ENCODE results near the gene WASHC1. TPM values are rescaled to one million over a fixed set of nuclear protein-coding genes. Genes with fewer than 3 reads are reported as not detected.
"Not testable (repeated sequence)": the region's sequence is repeated elsewhere in the genome, so short reads cannot be mapped to it uniquely, and the experiment has no call there.

The WASHC1 gene
- total and polyA plus RNA-seq, 2 of the 8 experiments (the other 6 are each of a cell fraction or from before 2014, with no cell fraction given) = 6.4 to 10.0 TPM

- H2BK20ac ChIP-seq (ENCODE audit: low read length); FAIRE-seq; H3K9ac ChIP-seq (replicated peaks in 1 of 4; ENCODE audit: extremely low read depth in 1 of 4, low read depth in 3 of 4, low read length in 3 of 4); POLR2A ChIA-PET (ENCODE audit: partially characterized antibody); H3K36me3 ChIP-seq (ENCODE audit: control insufficient read depth in 2 of 4, insufficient read depth in 4 of 4, low read length in 3 of 4); H4K5ac ChIP-seq (ENCODE audit: insufficient read length, low read depth, low read length); H2BK5ac ChIP-seq (ENCODE audit: low read depth, low read length); H2AK5ac ChIP-seq (ENCODE audit: low read depth, low read length); H3K79me2 ChIP-seq (ENCODE audit: control insufficient read depth in 1 of 2, insufficient read depth in 2 of 2, low read length in 2 of 2); H3K56ac ChIP-seq (replicated peaks; ENCODE audit: insufficient read length, low read depth, low read length); H3K9me3 ChIP-seq (ENCODE audit: insufficient read depth in 2 of 2, low read depth in 1 of 2, low read length in 1 of 2); H2AFZ ChIP-seq (ENCODE audit: low read length); H3K14ac ChIP-seq (ENCODE audit: insufficient read length); H3K23me2 ChIP-seq (ENCODE audit: low read depth, low read length); H4K20me1 ChIP-seq (replicated peaks in 1 of 2; ENCODE audit: control insufficient read depth in 1 of 2, insufficient read depth in 2 of 2, low read length in 2 of 2); CTCF ChIA-PET (ENCODE audit: partially characterized antibody); H4K8ac ChIP-seq (ENCODE audit: extremely low read depth, insufficient read depth, low read length); H3K27ac ChIP-seq (ENCODE audit: low read depth, low read length); H2BK12ac ChIP-seq (ENCODE audit: low read depth, low read length); H3K79me1 ChIP-seq (ENCODE audit: low read depth, low read length); H4K91ac ChIP-seq (replicated peaks; ENCODE audit: insufficient read length, low read length); H3K23ac ChIP-seq (ENCODE audit: insufficient read length); H2BK120ac ChIP-seq (replicated peaks; ENCODE audit: low read depth, low read length); H3K4ac ChIP-seq (replicated peaks; ENCODE audit: insufficient read length, low read depth, low read length); H3K4me1 ChIP-seq (replicated peaks in 1 of 4; ENCODE audit: control insufficient read depth in 3 of 4, insufficient read depth in 4 of 4, low read length in 3 of 4); H2BK15ac ChIP-seq (ENCODE audit: low read length); H3K18ac ChIP-seq (ENCODE audit: extremely low read depth, low read length); DNase-seq (ENCODE audit: low read depth in 1 of 2, low spot score in 2 of 2): not testable (repeated sequence)
- peaks cover 8 to 28% (median 19%) of the 10 kb centered on the region in 4 experiments; a peak in 6 of 7 replicates for H3K27me3 ChIP-seq (replicated peaks in 1 of 4; ENCODE audit: control insufficient read depth in 3 of 4, extremely low read depth in 1 of 4, insufficient read depth in 3 of 4, low read length in 3 of 4)
- peak overlapping the region in 3 of 4 experiments; percentile 35 to 62 (median 40); a peak in 2 of 8 replicates for H3K4me3 ChIP-seq (ENCODE audit: extremely low read depth in 1 of 4, insufficient read depth in 2 of 4, low read depth in 3 of 4, low read length in 4 of 4)
- 6% methylated on average over 13 of the region's 18 CpGs; no CpG with 5 or more reads in 1 of the 2 experiments for WGBS, 2 experiments (ENCODE audit: extremely low coverage in 1 of 2, insufficient coverage in 1 of 2, insufficient read length in 1 of 2, insufficient replicate concordance in 2 of 2, low coverage in 1 of 2, low lambda C conversion rate in 2 of 2, missing lambda C conversion rate in 1 of 2)
- H3K4me2 ChIP-seq (ENCODE audit: insufficient read depth in 1 of 2, low read depth in 2 of 2, low read length in 2 of 2) = peak overlapping the region; percentile 54 to 76; a peak in 3 of 4 replicates
Observed at GRCh38 chr9:73900-74525, 44.8 kb upstream of the WASHC1 start.

Measured in H1 (cell line).